ENCODE data around the gene DGKI. TPM values are rescaled to one million over a fixed set of nuclear protein-coding genes. Genes with fewer than 3 reads are reported as not detected.

Gene DGKI
- polyA plus RNA-seq, 1 donor: 1.4 TPM

GRCh38 chr7:137439829-137440825 lies 406.6 kb downstream of the DGKI start:
- DNase-seq: no peak
- 80% methylated on average over 1 of the region's 6 CpGs for WGBS (ENCODE audit: insufficient coverage, low lambda C conversion rate)
- Histone ChIP-seq H3K9me3 (ENCODE audit: control insufficient read depth, low read depth, low read length) (no peaks in the 10 kb centered on the region), H3K27ac (ENCODE audit: low read length) (no peak overlapping the region), H3K4me1 (ENCODE audit: control insufficient read depth, insufficient read depth, low read length) (no peaks in the 10 kb centered on the region), H3K36me3 (ENCODE audit: control insufficient read depth, insufficient read depth, low read length) (no peaks in the 10 kb centered on the region), H3K4me3 (ENCODE audit: low read length) (no peak overlapping the region), H3K27me3 (ENCODE audit: control insufficient read depth, insufficient read depth, low read length) (no peaks in the 10 kb centered on the region)

GRCh38 chr7:137434946-137435345 lies 411.8 kb downstream of the DGKI start:
- H3K9me3 ChIP-seq (ENCODE audit: control insufficient read depth, low read depth, low read length): no peaks in the 10 kb centered on the region
- no peaks in the 10 kb centered on the region for H3K27me3 ChIP-seq (ENCODE audit: control insufficient read depth, insufficient read depth, low read length)
- no peaks in the 10 kb centered on the region for H3K4me1 ChIP-seq (ENCODE audit: control insufficient read depth, insufficient read depth, low read length)
- no peak for DNase-seq
- no peak overlapping the region for H3K27ac ChIP-seq (ENCODE audit: low read length)
- H3K4me3 ChIP-seq (ENCODE audit: low read length): no peak overlapping the region
- H3K36me3 ChIP-seq (ENCODE audit: control insufficient read depth, insufficient read depth, low read length): no peaks in the 10 kb centered on the region

DNA sequence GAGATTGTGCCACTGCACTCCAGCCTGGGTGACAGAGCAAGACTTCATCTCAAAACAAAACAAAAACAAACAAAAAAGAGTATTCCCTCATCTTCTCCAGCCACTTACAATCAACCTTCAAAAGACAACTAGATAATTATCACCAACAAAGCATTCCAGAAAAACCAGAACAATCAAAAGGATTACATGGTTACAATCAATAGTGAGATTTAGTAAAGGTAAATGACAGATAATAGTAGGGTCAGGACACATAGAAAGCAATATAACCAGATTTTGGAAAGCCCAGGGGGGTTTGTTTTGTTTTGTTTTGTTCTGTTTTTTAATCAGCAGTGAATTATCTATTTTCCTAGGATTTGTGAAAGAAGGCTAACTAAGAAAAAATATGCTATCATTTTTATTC lies 412.2 kb downstream of the DGKI start:
- Histone ChIP-seq H3K27ac (ENCODE audit: low read length) (no peak overlapping the region), H3K27me3 (ENCODE audit: control insufficient read depth, insufficient read depth, low read length) (no peaks in the 10 kb centered on the region), H3K4me1 (ENCODE audit: control insufficient read depth, insufficient read depth, low read length) (no peaks in the 10 kb centered on the region), H3K36me3 (ENCODE audit: control insufficient read depth, insufficient read depth, low read length) (no peaks in the 10 kb centered on the region), H3K9me3 (ENCODE audit: control insufficient read depth, low read depth, low read length) (no peaks in the 10 kb centered on the region), H3K4me3 (ENCODE audit: low read length) (no peak overlapping the region)
- no peak for DNase-seq

- no peaks in the 10 kb centered on the region for H3K4me1 ChIP-seq (ENCODE audit: control insufficient read depth, insufficient read depth, low read length)
- H3K27ac ChIP-seq (ENCODE audit: low read length): no peak overlapping the region
- no peaks in the 10 kb centered on the region for H3K36me3 ChIP-seq (ENCODE audit: control insufficient read depth, insufficient read depth, low read length)
- H3K4me3 ChIP-seq (ENCODE audit: low read length): no peak overlapping the region
- H3K9me3 ChIP-seq (ENCODE audit: control insufficient read depth, low read depth, low read length): no peaks in the 10 kb centered on the region
- no peaks in the 10 kb centered on the region for H3K27me3 ChIP-seq (ENCODE audit: control insufficient read depth, insufficient read depth, low read length)
- no peak for DNase-seq
Measured at GRCh38 chr7:137423321-137423720, 423.5 kb downstream of the DGKI start.

DNA sequence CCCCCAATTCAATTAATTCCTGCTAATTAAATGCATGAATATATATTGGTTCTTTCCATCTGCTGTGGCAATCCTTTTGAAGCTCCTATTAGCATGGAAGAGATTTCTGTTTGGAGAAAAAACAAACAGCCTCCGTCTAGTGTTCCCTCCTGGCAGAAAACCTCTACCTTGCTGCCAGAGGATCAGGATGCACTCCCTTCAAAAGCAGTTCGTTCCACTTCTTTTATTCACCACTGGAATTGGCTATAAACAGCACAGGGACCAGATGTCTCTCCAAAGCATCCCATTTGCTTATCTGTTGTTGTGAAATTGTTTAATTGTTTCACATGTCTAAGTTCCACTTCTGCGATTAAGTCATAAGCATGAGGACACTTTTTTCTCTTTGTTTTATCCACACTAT lies 425.4 kb downstream of the DGKI start:
- no peak for DNase-seq
- Histone ChIP-seq H3K27ac (ENCODE audit: low read length) (no peak overlapping the region), H3K36me3 (ENCODE audit: control insufficient read depth, insufficient read depth, low read length) (no peaks in the 10 kb centered on the region), H3K4me1 (ENCODE audit: control insufficient read depth, insufficient read depth, low read length) (no peaks in the 10 kb centered on the region), H3K4me3 (ENCODE audit: low read length) (no peak overlapping the region), H3K9me3 (ENCODE audit: control insufficient read depth, low read depth, low read length) (no peaks in the 10 kb centered on the region), H3K27me3 (ENCODE audit: control insufficient read depth, insufficient read depth, low read length) (no peaks in the 10 kb centered on the region)
- WGBS (ENCODE audit: insufficient coverage, low lambda C conversion rate): 88% methylated on average over 1 of the region's 3 CpGs

GRCh38 chr7:137418841-137419240 lies 427.9 kb downstream of the DGKI start:
- H3K9me3 ChIP-seq (ENCODE audit: control insufficient read depth, low read depth, low read length): no peaks in the 10 kb centered on the region
- 57% methylated on average over 1 of the region's 2 CpGs for WGBS (ENCODE audit: insufficient coverage, low lambda C conversion rate)
- H3K27ac ChIP-seq (ENCODE audit: low read length): no peak overlapping the region
- no peaks in the 10 kb centered on the region for H3K36me3 ChIP-seq (ENCODE audit: control insufficient read depth, insufficient read depth, low read length)
- no peaks in the 10 kb centered on the region for H3K4me1 ChIP-seq (ENCODE audit: control insufficient read depth, insufficient read depth, low read length)
- DNase-seq: no peak
- no peaks in the 10 kb centered on the region for H3K27me3 ChIP-seq (ENCODE audit: control insufficient read depth, insufficient read depth, low read length)
- no peak overlapping the region for H3K4me3 ChIP-seq (ENCODE audit: low read length)

DNA sequence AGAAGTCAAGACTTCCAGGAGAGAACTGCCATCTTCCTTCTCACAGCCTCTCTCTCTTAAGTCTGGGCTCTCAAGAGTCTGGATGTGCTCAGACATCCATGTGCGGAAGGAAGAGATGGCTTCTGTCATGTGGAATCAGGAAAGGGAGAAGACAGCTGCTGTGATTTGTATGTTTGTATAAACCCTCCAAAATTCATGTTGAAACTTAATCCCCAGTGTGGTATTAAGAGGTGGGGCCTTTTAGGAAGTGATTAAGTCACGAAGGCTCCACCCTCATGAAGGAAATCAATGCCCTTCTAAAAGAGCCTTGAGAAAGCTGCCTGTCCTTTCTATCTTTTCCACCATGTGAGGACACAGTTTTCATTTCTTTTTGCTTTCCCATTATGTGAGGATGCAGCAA lies 429.3 kb downstream of the DGKI start:
- DNase-seq: no peak
- Histone ChIP-seq H3K27ac (ENCODE audit: low read length) (no peak overlapping the region), H3K4me3 (ENCODE audit: low read length) (no peak overlapping the region), H3K27me3 (ENCODE audit: control insufficient read depth, insufficient read depth, low read length) (no peaks in the 10 kb centered on the region), H3K4me1 (ENCODE audit: control insufficient read depth, insufficient read depth, low read length) (no peaks in the 10 kb centered on the region), H3K36me3 (ENCODE audit: control insufficient read depth, insufficient read depth, low read length) (no peaks in the 10 kb centered on the region), H3K9me3 (ENCODE audit: control insufficient read depth, low read depth, low read length) (no peaks in the 10 kb centered on the region)
- no CpG with 5 or more reads among the region's 2 CpGs for WGBS (ENCODE audit: insufficient coverage, low lambda C conversion rate)

DNA sequence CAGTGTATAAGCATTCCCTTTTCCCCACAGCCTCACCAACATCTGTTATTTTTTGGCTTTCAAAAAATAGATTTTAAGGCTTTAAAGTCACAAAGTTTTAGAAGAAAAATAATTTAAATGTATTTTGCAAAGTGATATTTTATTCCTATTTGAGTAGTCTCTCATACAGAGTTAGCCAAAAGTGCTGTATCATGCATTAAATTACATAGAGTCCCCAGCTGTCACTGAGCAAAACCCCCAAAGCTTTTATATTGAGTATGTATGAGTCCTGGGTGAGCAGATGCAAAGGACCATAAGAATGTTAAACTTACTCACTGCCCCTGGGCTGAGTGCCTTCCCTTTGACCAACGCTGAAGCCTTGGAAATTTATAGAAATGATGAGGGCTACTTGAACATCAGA lies 432.9 kb downstream of the DGKI start:
- no peak overlapping the region for H3K4me3 ChIP-seq (ENCODE audit: low read length)

DNA sequence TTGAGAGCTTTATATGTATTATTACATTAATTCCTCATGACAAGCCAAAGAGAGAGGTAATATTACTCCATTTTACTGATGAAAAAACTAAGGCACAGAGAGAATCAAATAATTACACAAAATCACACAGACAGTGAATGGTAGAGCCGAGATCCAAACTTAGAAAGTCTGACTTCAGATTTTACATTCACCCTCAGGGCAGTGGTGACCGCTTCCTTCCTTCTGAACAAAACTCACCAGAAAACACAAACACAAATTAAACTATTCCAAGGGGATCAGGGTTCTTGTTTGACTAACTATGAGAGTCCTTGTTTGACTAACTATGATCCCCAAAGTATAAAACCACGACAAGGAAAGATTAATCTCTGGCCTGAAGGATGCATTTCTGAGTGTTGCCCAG lies 435.3 kb downstream of the DGKI start:
- no peak for DNase-seq
- no peaks in the 10 kb centered on the region for H3K9me3 ChIP-seq (ENCODE audit: control insufficient read depth, low read depth, low read length)
- no peak overlapping the region for H3K27ac ChIP-seq (ENCODE audit: low read length)
- H3K4me3 ChIP-seq (ENCODE audit: low read length): no peak overlapping the region
- no peaks in the 10 kb centered on the region for H3K27me3 ChIP-seq (ENCODE audit: control insufficient read depth, insufficient read depth, low read length)
- 100% methylated on average over 1 of the region's 3 CpGs for WGBS (ENCODE audit: insufficient coverage, low lambda C conversion rate)
- H3K4me1 ChIP-seq (ENCODE audit: control insufficient read depth, insufficient read depth, low read length): no peaks in the 10 kb centered on the region
- H3K36me3 ChIP-seq (ENCODE audit: control insufficient read depth, insufficient read depth, low read length): no peaks in the 10 kb centered on the region

More for the DNA sequence above, 432.9 kb downstream of the DGKI start:
- no peak for DNase-seq
- WGBS (ENCODE audit: insufficient coverage, low lambda C conversion rate): 0% methylated on average over 1 of the region's 1 CpG
- Histone ChIP-seq H3K27me3 (ENCODE audit: control insufficient read depth, insufficient read depth, low read length) (no peaks in the 10 kb centered on the region), H3K36me3 (ENCODE audit: control insufficient read depth, insufficient read depth, low read length) (no peaks in the 10 kb centered on the region), H3K9me3 (ENCODE audit: control insufficient read depth, low read depth, low read length) (no peaks in the 10 kb centered on the region), H3K4me1 (ENCODE audit: control insufficient read depth, insufficient read depth, low read length) (no peaks in the 10 kb centered on the region), H3K27ac (ENCODE audit: low read length) (no peak overlapping the region)

- Histone ChIP-seq H3K27me3 (ENCODE audit: control insufficient read depth, insufficient read depth, low read length) (no peaks in the 10 kb centered on the region), H3K4me1 (ENCODE audit: control insufficient read depth, insufficient read depth, low read length) (no peaks in the 10 kb centered on the region), H3K36me3 (ENCODE audit: control insufficient read depth, insufficient read depth, low read length) (no peaks in the 10 kb centered on the region), H3K4me3 (ENCODE audit: low read length) (no peak overlapping the region), H3K9me3 (ENCODE audit: control insufficient read depth, low read depth, low read length) (no peaks in the 10 kb centered on the region), H3K27ac (ENCODE audit: low read length) (no peak overlapping the region)
- 88% methylated on average over 1 of the region's 1 CpG for WGBS (ENCODE audit: insufficient coverage, low lambda C conversion rate)
- no peak for DNase-seq
Measured at GRCh38 chr7:137408126-137408525, 438.6 kb downstream of the DGKI start.

- Histone ChIP-seq H3K27me3 (ENCODE audit: control insufficient read depth, insufficient read depth, low read length) (no peaks in the 10 kb centered on the region), H3K36me3 (ENCODE audit: control insufficient read depth, insufficient read depth, low read length) (no peaks in the 10 kb centered on the region), H3K4me1 (ENCODE audit: control insufficient read depth, insufficient read depth, low read length) (no peaks in the 10 kb centered on the region), H3K9me3 (ENCODE audit: control insufficient read depth, low read depth, low read length) (no peaks in the 10 kb centered on the region), H3K4me3 (ENCODE audit: low read length) (no peak overlapping the region), H3K27ac (ENCODE audit: low read length) (no peak overlapping the region)
- 73% methylated on average over 3 of the region's 3 CpGs for WGBS (ENCODE audit: insufficient coverage, low lambda C conversion rate)
- no peak for DNase-seq
Measured at GRCh38 chr7:137407078-137407477, 439.7 kb downstream of the DGKI start.
